KMS-11 (cell line): ENCODE data around the gene KRTAP10-1.

Source experiments
- H2AFZ ChIP-seq: fragments of 200-600 bp; sonication (generic); 2 replicates; pipeline ENCODE4 v1.6.1; 2016; ENCODE audit warnings: antibody characterized with exemption, mixed run types, low read depth
- H3K27ac ChIP-seq: fragments of 200-600 bp; sonication (generic); 2 replicates; pipeline ENCODE4 v1.6.1; 2016; ENCODE audit warnings: mild to moderate bottlenecking, mixed run types
- H3K27me3 ChIP-seq: fragments of 200-600 bp; sonication (generic); 2 replicates; pipeline ENCODE4 v1.6.1; 2017; ENCODE audit warnings: mild to moderate bottlenecking, low read depth, mixed run types, moderate library complexity; ENCODE audit not compliant: insufficient read depth
- H3K36me3 ChIP-seq: fragments of 200-600 bp; sonication (generic); 2 replicates; pipeline ENCODE4 v1.6.1; 2017; ENCODE audit warnings: mild to moderate bottlenecking, mixed run types; ENCODE audit not compliant: insufficient read depth
- H3K4me1 ChIP-seq: fragments of 200-600 bp; sonication (generic); 2 replicates; pipeline ENCODE4 v1.6.1; 2016; ENCODE audit warnings: mild to moderate bottlenecking, low read depth, mixed run types; ENCODE audit not compliant: poor library complexity, severe bottlenecking
- H3K4me2 ChIP-seq: fragments of 200-600 bp; sonication (generic); 2 replicates; pipeline ENCODE4 v1.7.0; 2016; ENCODE audit warnings: mild to moderate bottlenecking, mixed run types
- H3K4me3 ChIP-seq: fragments of 200-600 bp; sonication (generic); IDR thresholded peaks from 2 replicates; pipeline ENCODE4 v1.6.1; 2017; ENCODE audit warnings: low read depth, low read length, mixed read lengths; ENCODE audit not compliant: insufficient read depth
- H3K79me2 ChIP-seq: fragments of 200-600 bp; sonication (generic); 2 replicates; pipeline ENCODE4 v1.6.1; 2016; ENCODE audit warnings: low read depth, mixed run types; ENCODE audit not compliant: insufficient read depth
- H3K9ac ChIP-seq: fragments of 200-600 bp; sonication (generic); 2 replicates; pipeline ENCODE4 v1.6.1; 2016; ENCODE audit warnings: mild to moderate bottlenecking, mixed run types
- H4K20me1 ChIP-seq: fragments of 200-600 bp; sonication (generic); 2 replicates; pipeline ENCODE4 v1.6.1; 2016; ENCODE audit warnings: mild to moderate bottlenecking, mixed run types; ENCODE audit not compliant: insufficient read depth
- CTCF ChIP-seq: fragments of 200-600 bp; sonication (generic); conservative IDR thresholded peaks from 2 replicates; pipeline ENCODE4 v1.6.1; 2017; ENCODE audit warnings: low read depth, mild to moderate bottlenecking, antibody characterized with exemption, low read length, moderate library complexity, mixed read lengths

The KRTAP10-1 gene

GRCh38 chr21:44511938-44512275 is 28.1 kb downstream of the KRTAP10-1 start:
- peaks cover 76% of the 10 kb centered on the region for H3K27me3 ChIP-seq
- H3K79me2 ChIP-seq, result no peaks in the 10 kb centered on the region
- H4K20me1 ChIP-seq, result no peaks in the 10 kb centered on the region
- no peak overlapping the region for H3K9ac ChIP-seq
- H3K4me1 ChIP-seq, result no peaks in the 10 kb centered on the region
- no peak overlapping the region for H3K27ac ChIP-seq
- no peak overlapping the region for H3K4me2 ChIP-seq
- no peak for TF ChIP-seq CTCF
- no peak overlapping the region for H2AFZ ChIP-seq
- no peak overlapping the region for H3K4me3 ChIP-seq
- H3K36me3 ChIP-seq, result no peaks in the 10 kb centered on the region

- Histone ChIP-seq H3K4me3 (no peak overlapping the region), H3K4me1 (no peaks in the 10 kb centered on the region), H2AFZ (no peak overlapping the region), H3K36me3 (no peaks in the 10 kb centered on the region), H3K27ac (no peak overlapping the region), H3K79me2 (no peaks in the 10 kb centered on the region), H4K20me1 (no peaks in the 10 kb centered on the region), H3K9ac (no peak overlapping the region), H3K4me2 (no peak overlapping the region), H3K27me3 (peaks cover 76% of the 10 kb centered on the region)
- TF ChIP-seq CTCF, result no peak
Measured at GRCh38 chr21:44511219-44511937, 28.6 kb downstream of the KRTAP10-1 start.

- Histone ChIP-seq H3K27me3 (peaks cover 76% of the 10 kb centered on the region), H3K4me3 (no peak overlapping the region), H2AFZ (no peak overlapping the region), H3K79me2 (no peaks in the 10 kb centered on the region), H4K20me1 (no peaks in the 10 kb centered on the region), H3K4me1 (no peaks in the 10 kb centered on the region), H3K9ac (no peak overlapping the region), H3K36me3 (no peaks in the 10 kb centered on the region), H3K27ac (no peak overlapping the region), H3K4me2 (no peak overlapping the region)
- peak; percentile 63; the same call in 1 of the 2 replicates for TF ChIP-seq CTCF
Measured at GRCh38 chr21:44510508-44511218, 29.3 kb downstream of the KRTAP10-1 start.

- Histone ChIP-seq H4K20me1 (no peaks in the 10 kb centered on the region), H3K36me3 (no peaks in the 10 kb centered on the region), H3K4me1 (no peaks in the 10 kb centered on the region), H3K79me2 (no peaks in the 10 kb centered on the region), H2AFZ (no peak overlapping the region), H3K4me3 (no peak overlapping the region), H3K9ac (no peak overlapping the region), H3K27ac (no peak overlapping the region), H3K27me3 (peaks cover 74% of the 10 kb centered on the region), H3K4me2 (no peak overlapping the region)
- TF ChIP-seq CTCF, result no peak
Measured at GRCh38 chr21:44510109-44510507, 29.9 kb downstream of the KRTAP10-1 start.
